Measurements from ENCODE around the gene KMT2C. TPM values are rescaled to one million over a fixed set of nuclear protein-coding genes. Genes with fewer than 3 reads are reported as not detected.

Gene KMT2C
- total RNA-seq, 3 donors from 2014 or later (not counting 1 experiment from before 2014, with no cell fraction given): 159 to 177 (median 167) TPM

Other genes with a start within 250 kb of the KMT2C start
- 1 to 10 TPM; 1.0 to 1.3 (median 1.2) TPM for gene XRCC2, start 240.1 kb upstream of the KMT2C start, total RNA-seq

Data from natural killer cell (primary cell).